ENCODE measurements around the gene RELT. TPM values are rescaled to one million over a fixed set of nuclear protein-coding genes. Genes with fewer than 3 reads are reported as not detected.

RELT gene
- total and polyA plus RNA-seq, 2 of the 13 experiments (the other 11 are each of a cell fraction or from before 2014, with no cell fraction given): 2.5 to 4.7 TPM

DNA sequence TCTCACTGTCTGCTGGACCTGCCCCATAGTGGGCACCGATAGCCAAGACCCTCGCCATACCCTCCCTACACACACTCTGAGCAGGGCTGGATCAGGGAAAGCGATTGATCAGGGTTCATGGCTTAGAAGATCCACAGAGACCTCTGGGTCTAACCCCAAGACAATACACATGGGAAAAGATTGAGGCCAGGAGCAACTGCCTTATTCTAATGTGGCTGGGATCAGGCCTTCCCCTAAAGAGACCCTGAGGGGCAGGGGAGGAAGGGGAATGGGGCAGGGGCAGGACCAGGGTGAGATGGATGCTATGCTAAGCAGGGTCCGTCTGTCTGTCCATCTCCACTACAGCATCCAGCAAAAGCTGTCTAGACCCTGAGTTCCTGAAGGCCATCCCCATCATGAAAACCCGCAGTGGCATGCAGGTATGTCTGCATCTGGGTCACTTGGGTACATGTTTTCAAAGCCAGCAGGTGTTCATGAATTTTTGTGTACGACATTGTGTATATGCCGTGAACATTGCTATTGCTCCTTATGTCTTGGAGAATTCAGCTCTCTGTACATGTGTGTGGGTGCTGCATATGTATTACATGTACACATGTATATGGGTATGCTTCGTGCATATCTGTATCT lies 15.3 kb upstream of the RELT start:
- Histone ChIP-seq H3K9ac (ENCODE audit: insufficient read depth, low read depth, low read length) (no peak overlapping the region), H3K79me2 (ENCODE audit: insufficient read depth, low read length) (no peaks in the 10 kb centered on the region), H3K4me2 (ENCODE audit: low read depth, low read length) (no peak overlapping the region), H3K27ac (ENCODE audit: extremely low read length, insufficient read depth, low read length) (no peak overlapping the region), H3K4me1 (ENCODE audit: insufficient read depth, low read length) (no peaks in the 10 kb centered on the region), H4K20me1 (ENCODE audit: insufficient read depth, low read length) (no peaks in the 10 kb centered on the region), H3K36me3 (replicated peaks in 1 of 2; ENCODE audit: control insufficient read depth in 1 of 2, insufficient read depth in 2 of 2, low read length in 2 of 2) (peaks cover 28 to 61% of the 10 kb centered on the region in 2 experiments; a peak in 4 of 5 replicates), H3K4me3 (replicated peaks in 1 of 3; ENCODE audit: insufficient read depth in 1 of 3, low read depth in 2 of 3, low read length in 3 of 3) (no peak overlapping the region), H3K27me3 (ENCODE audit: control insufficient read depth in 1 of 2, insufficient read depth in 2 of 2, low read length in 2 of 2) (no peaks in the 10 kb centered on the region), H2AFZ (ENCODE audit: low read length) (no peak overlapping the region), H3K9me3 (ENCODE audit: low read length) (no peaks in the 10 kb centered on the region)
- ChIA-PET POLR2A (interaction anchor here (1.1 to 1.3 kb wide), 2 partner anchors 33 to 53 kb away, joined by 3 to 6 read pairs; no protein-coding TSS in a partner anchor), CTCF (ENCODE audit: low intra/inter-chr PET ratio, low total read pairs) (interaction anchor here (0.9 to 1.7 kb wide), 4 partner anchors 9 to 66 kb away, joined by 3 to 6 read pairs (median 4); no protein-coding TSS in a partner anchor)
- DNase-seq (ENCODE audit: low spot score) (no peak), FAIRE-seq (no peak), ATAC-seq (no peak)
- 96% methylated on average over 4 of the region's 8 CpGs for WGBS (ENCODE audit: low lambda C conversion rate)
- intact Hi-C loops (cut with micrococcal nuclease; ENCODE audit: unreplicated experiment) (no loop called here), in situ Hi-C loops (cut with HindIII; ENCODE audit: extremely low pct_ligation_motif_present, low pct_unique_long_range_greater_than_20kb) (no loop called here)
- BruUV-seq (replicated peaks): no TSS peak
- no peak for TF ChIP-seq ZSCAN20 (CRISPR knock-in tag; IDR thresholded peaks at IDR 0.05; ENCODE audit: borderline replicate concordance)
- TF ChIP-seq ZFP90 (CRISPR knock-in tag; IDR thresholded peaks at IDR 0.05; ENCODE audit: borderline replicate concordance): no peak
- TF ChIP-seq, protein P1, sequence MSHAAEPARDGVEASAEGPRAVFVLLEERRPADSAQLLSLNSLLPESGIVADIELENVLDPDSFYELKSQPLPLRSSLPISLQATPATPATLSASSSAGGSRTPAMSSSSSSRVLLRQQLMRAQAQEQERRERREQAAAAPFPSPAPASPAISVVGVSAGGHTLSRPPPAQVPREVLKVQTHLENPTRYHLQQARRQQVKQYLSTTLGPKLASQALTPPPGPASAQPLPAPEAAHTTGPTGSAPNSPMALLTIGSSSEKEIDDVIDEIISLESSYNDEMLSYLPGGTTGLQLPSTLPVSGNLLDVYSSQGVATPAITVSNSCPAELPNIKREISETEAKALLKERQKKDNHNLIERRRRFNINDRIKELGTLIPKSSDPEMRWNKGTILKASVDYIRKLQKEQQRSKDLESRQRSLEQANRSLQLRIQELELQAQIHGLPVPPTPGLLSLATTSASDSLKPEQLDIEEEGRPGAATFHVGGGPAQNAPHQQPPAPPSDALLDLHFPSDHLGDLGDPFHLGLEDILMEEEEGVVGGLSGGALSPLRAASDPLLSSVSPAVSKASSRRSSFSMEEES (CRISPR knock-in tag; IDR thresholded peaks at IDR 0.05): no peak
- no peak for TF ChIP-seq RNF2 (conservative IDR thresholded peaks at IDR 0.05; ENCODE audit: low read depth)
